Epithelial cell of proximal tubule (primary cell): ENCODE results near the gene RNF220. TPM values are rescaled to one million over a fixed set of nuclear protein-coding genes. Genes with fewer than 3 reads are reported as not detected.

Experiments used
- DNase-seq: peaks from one replicate; pipeline ENCODE4 v3.0.0-alpha.2; 2011; ENCODE audit warnings: low read depth
- H3K4me3 ChIP-seq: 2 replicates; pipeline ENCODE4 v1.5.1; 2011; ENCODE audit warnings: low read depth, mild to moderate bottlenecking, low read length
- total RNA-seq: library from RNA; depleted of rRNA; stranded (reverse); fragments of >200 nt; gene quantifications from 2 replicates; pipeline ENCODE4 v1.2.3, GENCODE V29; 2015
- TF ChIP-seq, protein P1 (sequence below): conservative IDR thresholded peaks from 2 replicates; pipeline ENCODE4 v1.5.1; 2012; ENCODE audit warnings: low read depth, mild to moderate bottlenecking, low read length

Gene RNF220
- total RNA-seq, 1 donor from 2014 or later, result 152 TPM

GRCh38 chr1:44610527-44611148, 205.6 kb downstream of the RNF220 start:
- TF ChIP-seq, protein P1, sequence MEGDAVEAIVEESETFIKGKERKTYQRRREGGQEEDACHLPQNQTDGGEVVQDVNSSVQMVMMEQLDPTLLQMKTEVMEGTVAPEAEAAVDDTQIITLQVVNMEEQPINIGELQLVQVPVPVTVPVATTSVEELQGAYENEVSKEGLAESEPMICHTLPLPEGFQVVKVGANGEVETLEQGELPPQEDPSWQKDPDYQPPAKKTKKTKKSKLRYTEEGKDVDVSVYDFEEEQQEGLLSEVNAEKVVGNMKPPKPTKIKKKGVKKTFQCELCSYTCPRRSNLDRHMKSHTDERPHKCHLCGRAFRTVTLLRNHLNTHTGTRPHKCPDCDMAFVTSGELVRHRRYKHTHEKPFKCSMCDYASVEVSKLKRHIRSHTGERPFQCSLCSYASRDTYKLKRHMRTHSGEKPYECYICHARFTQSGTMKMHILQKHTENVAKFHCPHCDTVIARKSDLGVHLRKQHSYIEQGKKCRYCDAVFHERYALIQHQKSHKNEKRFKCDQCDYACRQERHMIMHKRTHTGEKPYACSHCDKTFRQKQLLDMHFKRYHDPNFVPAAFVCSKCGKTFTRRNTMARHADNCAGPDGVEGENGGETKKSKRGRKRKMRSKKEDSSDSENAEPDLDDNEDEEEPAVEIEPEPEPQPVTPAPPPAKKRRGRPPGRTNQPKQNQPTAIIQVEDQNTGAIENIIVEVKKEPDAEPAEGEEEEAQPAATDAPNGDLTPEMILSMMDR, result no peak
- no peak overlapping the region for H3K4me3 ChIP-seq
- no peak for DNase-seq

- H3K4me3 ChIP-seq, result no peak overlapping the region
- no peak for DNase-seq
- TF ChIP-seq, protein P1, result no peak
These were observed 206.4 kb downstream of the RNF220 start for GRCh38 chr1:44611419-44611818.

DNA sequence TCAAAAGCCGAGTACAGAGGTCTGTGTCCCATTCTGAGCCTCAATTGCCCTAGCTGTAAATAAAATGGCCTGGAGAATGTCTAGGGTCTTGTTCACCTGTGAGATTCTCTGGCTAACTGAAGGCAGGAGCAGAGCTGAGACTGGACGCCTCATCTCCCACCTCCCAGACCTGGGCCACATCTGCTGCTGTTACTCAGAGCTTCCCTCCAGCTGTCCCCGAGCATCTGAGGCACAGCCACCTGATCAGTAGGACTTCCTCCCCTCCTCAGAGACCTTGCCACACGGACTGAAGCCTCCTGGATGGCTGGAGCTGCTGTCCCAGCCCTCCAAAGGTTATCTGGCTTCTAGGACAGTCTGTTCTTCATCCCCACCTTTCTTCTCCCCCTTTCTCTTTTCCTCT, 206.8 kb downstream of the RNF220 start:
- DNase-seq, result no peak
- TF ChIP-seq, protein P1, result no peak

GRCh38 chr1:44613941-44614340, 208.9 kb downstream of the RNF220 start:
- DNase-seq, result no peak
- TF ChIP-seq, protein P1, result no peak
- no peak overlapping the region for H3K4me3 ChIP-seq

More for the DNA sequence above, 206.8 kb downstream of the RNF220 start:
- H3K4me3 ChIP-seq, result no peak overlapping the region

DNA sequence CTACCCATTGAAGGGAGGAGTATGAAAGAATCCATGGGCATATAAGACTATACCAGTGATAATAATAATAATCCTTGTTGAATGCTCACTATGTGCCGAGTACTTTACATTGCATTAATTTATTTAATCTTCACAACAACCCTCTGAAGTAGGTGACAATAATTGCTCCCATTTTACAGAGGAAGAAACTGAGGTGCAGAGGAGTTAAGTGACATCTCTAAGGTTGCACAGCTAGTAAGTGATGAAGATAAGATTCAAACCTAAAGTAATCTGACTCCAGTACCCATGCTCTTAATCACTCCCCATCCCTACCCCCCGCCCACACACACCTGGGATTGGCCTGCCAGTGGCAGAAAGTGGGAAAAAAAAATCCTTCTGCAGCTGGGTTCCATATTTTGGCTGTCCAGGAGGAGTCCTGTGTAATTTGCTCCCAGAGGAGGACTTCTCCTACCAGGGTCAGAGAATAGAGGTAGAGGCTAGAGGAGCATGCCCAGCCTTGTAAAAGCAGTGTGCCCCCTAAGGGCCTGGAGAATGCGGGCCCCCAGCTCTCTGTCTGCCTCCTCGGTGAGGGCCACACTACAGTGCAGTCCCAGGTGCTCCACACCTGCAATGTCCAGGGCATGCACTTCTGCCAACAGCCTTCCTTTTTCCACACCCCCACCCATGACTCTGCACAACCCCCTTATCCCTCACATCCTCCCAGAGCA, 211.4 kb downstream of the RNF220 start:
- DNase-seq, result no peak
- peak overlapping the region; percentile 63 for H3K4me3 ChIP-seq
- TF ChIP-seq, protein P1, result no peak

GRCh38 chr1:44616991-44617702, 212.1 kb downstream of the RNF220 start:
- TF ChIP-seq, protein P1, result no peak
- H3K4me3 ChIP-seq, result peak overlapping the region; percentile 63
- no peak for DNase-seq
